KMS-11 (cell line): ENCODE results near the gene C10orf105.

Source experiments
- H2AFZ ChIP-seq: fragments of 200-600 bp; sonication (generic); 2 replicates; pipeline ENCODE4 v1.6.1; 2016; ENCODE audit warnings: antibody characterized with exemption, mixed run types, low read depth
- H3K27ac ChIP-seq: fragments of 200-600 bp; sonication (generic); 2 replicates; pipeline ENCODE4 v1.6.1; 2016; ENCODE audit warnings: mild to moderate bottlenecking, mixed run types
- H3K27me3 ChIP-seq: fragments of 200-600 bp; sonication (generic); 2 replicates; pipeline ENCODE4 v1.6.1; 2017; ENCODE audit warnings: mild to moderate bottlenecking, low read depth, mixed run types, moderate library complexity; ENCODE audit not compliant: insufficient read depth
- H3K36me3 ChIP-seq: fragments of 200-600 bp; sonication (generic); 2 replicates; pipeline ENCODE4 v1.6.1; 2017; ENCODE audit warnings: mild to moderate bottlenecking, mixed run types; ENCODE audit not compliant: insufficient read depth
- H3K4me1 ChIP-seq: fragments of 200-600 bp; sonication (generic); 2 replicates; pipeline ENCODE4 v1.6.1; 2016; ENCODE audit warnings: mild to moderate bottlenecking, low read depth, mixed run types; ENCODE audit not compliant: poor library complexity, severe bottlenecking
- H3K4me2 ChIP-seq: fragments of 200-600 bp; sonication (generic); 2 replicates; pipeline ENCODE4 v1.7.0; 2016; ENCODE audit warnings: mild to moderate bottlenecking, mixed run types
- H3K4me3 ChIP-seq: fragments of 200-600 bp; sonication (generic); IDR thresholded peaks from 2 replicates; pipeline ENCODE4 v1.6.1; 2017; ENCODE audit warnings: low read depth, low read length, mixed read lengths; ENCODE audit not compliant: insufficient read depth
- H3K79me2 ChIP-seq: fragments of 200-600 bp; sonication (generic); 2 replicates; pipeline ENCODE4 v1.6.1; 2016; ENCODE audit warnings: low read depth, mixed run types; ENCODE audit not compliant: insufficient read depth
- H3K9ac ChIP-seq: fragments of 200-600 bp; sonication (generic); 2 replicates; pipeline ENCODE4 v1.6.1; 2016; ENCODE audit warnings: mild to moderate bottlenecking, mixed run types
- H4K20me1 ChIP-seq: fragments of 200-600 bp; sonication (generic); 2 replicates; pipeline ENCODE4 v1.6.1; 2016; ENCODE audit warnings: mild to moderate bottlenecking, mixed run types; ENCODE audit not compliant: insufficient read depth
- CTCF ChIP-seq: fragments of 200-600 bp; sonication (generic); conservative IDR thresholded peaks from 2 replicates; pipeline ENCODE4 v1.6.1; 2017; ENCODE audit warnings: low read depth, mild to moderate bottlenecking, antibody characterized with exemption, low read length, moderate library complexity, mixed read lengths

The C10orf105 gene

GRCh38 chr10:71677261-71677660 is 42.3 kb downstream of the C10orf105 start:
- Histone ChIP-seq H3K27me3 (peaks cover 67% of the 10 kb centered on the region; the same call in 1 of the 2 replicates), H3K4me3 (no peak overlapping the region), H3K27ac (no peak overlapping the region), H3K4me2 (no peak overlapping the region), H3K79me2 (no peaks in the 10 kb centered on the region), H3K36me3 (no peaks in the 10 kb centered on the region), H3K9ac (no peak overlapping the region), H3K4me1 (no peaks in the 10 kb centered on the region), H4K20me1 (no peaks in the 10 kb centered on the region), H2AFZ (no peak overlapping the region)
- no peak for TF ChIP-seq CTCF

- Histone ChIP-seq H2AFZ (no peak overlapping the region), H3K27me3 (peaks cover 59% of the 10 kb centered on the region; the same call in 1 of the 2 replicates), H3K4me1 (no peaks in the 10 kb centered on the region), H3K27ac (no peak overlapping the region), H3K9ac (no peak overlapping the region), H3K4me3 (no peak overlapping the region), H3K36me3 (no peaks in the 10 kb centered on the region), H3K79me2 (no peaks in the 10 kb centered on the region), H4K20me1 (no peaks in the 10 kb centered on the region), H3K4me2 (no peak overlapping the region)
- TF ChIP-seq CTCF: no peak
Measured at GRCh38 chr10:71675295-71675970, 44.1 kb downstream of the C10orf105 start.

- TF ChIP-seq CTCF: no peak
- Histone ChIP-seq H3K9ac (no peak overlapping the region), H3K27me3 (peaks cover 50% of the 10 kb centered on the region; the same call in 1 of the 2 replicates), H4K20me1 (no peaks in the 10 kb centered on the region), H3K27ac (no peak overlapping the region), H3K4me1 (no peaks in the 10 kb centered on the region), H3K4me3 (no peak overlapping the region), H3K36me3 (no peaks in the 10 kb centered on the region), H3K4me2 (no peak overlapping the region), H2AFZ (no peak overlapping the region), H3K79me2 (no peaks in the 10 kb centered on the region)
Measured at GRCh38 chr10:71671994-71672946, 47.3 kb downstream of the C10orf105 start.

GRCh38 chr10:71667387-71667752 is 52.2 kb downstream of the C10orf105 start:
- Histone ChIP-seq H3K4me3 (no peak overlapping the region), H3K36me3 (no peaks in the 10 kb centered on the region), H3K79me2 (no peaks in the 10 kb centered on the region), H3K4me2 (no peak overlapping the region), H3K9ac (no peak overlapping the region), H3K27ac (no peak overlapping the region), H2AFZ (no peak overlapping the region), H3K4me1 (no peaks in the 10 kb centered on the region), H3K27me3 (peaks cover 60% of the 10 kb centered on the region), H4K20me1 (no peaks in the 10 kb centered on the region)
- TF ChIP-seq CTCF: no peak
